UCSD-AML1 (cell line): Measurements from ENCODE around the gene HIPK1.

Source experiments
- DNase-seq: peaks from one replicate; lab custom pipeline; 2025; ENCODE audit not compliant: unreplicated experiment; lab: John Stamatoyannopoulos, UW

HIPK1 gene

DNA sequence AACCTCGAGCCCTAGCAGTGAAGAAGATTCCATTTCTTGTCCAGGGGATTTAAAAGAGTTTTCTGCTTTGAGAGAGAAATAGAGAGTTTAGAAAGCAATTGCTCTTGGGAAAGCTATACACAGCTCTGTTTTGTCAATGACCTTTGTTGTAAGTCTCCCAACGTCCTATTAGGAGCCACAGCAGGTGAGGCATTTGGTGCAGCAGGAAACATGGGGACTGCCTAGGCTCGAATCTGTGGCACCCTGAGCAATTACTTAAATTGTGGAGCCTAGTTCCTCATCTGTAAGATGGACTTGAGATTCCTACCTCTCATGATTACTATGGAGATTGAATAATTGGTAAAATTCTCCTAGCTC is 15.8 kb upstream of the HIPK1 start:
- DNase-seq, result no peak

GRCh38 chr1:113913887-113914664 is 15.0 kb upstream of the HIPK1 start:
- DNase-seq, result no peak

DNA sequence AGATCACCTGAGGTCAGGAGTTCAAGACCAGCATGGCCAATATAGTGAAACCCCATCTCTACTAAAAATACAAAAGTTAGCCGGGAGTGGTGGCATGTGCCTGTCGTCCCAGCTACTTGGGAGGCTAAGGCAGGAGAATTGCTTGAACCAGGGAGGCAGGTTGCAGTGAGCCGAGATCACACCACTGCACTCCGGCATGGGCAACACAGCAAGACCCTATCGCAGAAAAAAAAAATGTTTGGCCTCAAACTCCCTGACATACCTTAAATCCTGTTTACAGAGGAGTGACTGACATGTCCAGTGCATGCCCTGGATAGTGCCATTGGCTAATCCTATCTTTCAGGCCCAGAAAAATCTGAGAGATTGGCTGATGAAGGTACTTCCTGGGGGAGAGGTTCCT is 12.2 kb upstream of the HIPK1 start:
- no peak for DNase-seq

DNA sequence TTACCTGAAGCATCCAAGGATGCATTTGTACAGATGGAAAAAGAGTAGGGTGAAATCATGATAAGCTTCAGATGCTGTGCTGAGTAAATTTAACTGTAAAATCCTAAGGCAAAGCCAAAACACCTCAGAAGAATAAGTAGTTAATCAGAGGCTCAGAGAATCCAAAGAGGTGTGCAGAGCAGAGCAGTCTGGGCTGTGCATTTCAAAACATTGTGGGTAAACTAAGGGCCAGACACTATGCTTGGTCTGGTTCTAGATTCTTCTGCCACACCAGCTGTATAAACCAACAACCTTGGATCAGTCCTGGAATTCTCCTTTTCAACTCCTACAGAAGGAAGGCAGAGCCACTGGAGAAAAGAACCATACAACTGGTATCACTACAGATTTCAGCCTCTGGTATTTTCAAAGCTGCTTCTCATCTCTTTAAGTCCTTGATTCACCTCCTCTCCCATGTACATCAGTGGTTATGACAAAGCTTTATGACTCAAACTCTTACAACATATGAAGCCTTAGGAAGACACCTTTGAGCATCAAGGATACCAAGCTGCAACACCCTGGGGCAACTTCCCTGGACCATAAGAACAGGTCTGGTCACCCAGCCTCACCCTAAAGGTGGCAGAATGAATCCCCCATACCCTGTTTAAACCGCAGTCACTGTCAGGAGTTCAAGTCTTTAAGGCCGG is 11.6 kb upstream of the HIPK1 start:
- no peak for DNase-seq

DNA sequence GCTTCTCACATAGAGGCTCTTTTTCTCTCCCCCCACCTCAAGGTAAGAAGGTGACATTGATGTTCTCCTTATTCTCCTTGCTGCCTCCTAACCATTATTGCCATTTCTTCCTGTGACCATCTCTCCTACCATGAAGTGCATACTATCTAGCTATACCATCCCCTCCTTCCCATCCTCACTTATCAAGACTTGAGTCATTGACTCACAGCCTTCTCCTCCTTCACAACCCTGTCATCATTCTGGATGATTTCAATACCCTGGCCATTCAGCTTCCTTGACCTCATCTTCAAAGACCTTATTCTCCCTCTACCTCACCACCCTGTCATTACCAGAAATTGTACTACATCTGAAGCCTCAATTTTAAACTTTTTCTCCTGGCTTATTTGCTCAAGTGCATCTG is 10.9 kb upstream of the HIPK1 start:
- DNase-seq, result no peak

- DNase-seq, result no peak
Measured at GRCh38 chr1:113922957-113923356, 6.2 kb upstream of the HIPK1 start.

GRCh38 chr1:113924473-113924872 is 4.7 kb upstream of the HIPK1 start:
- no peak for DNase-seq

GRCh38 chr1:113928187-113928930 is 765 bp upstream of the HIPK1 start:
- no peak for DNase-seq

DNA sequence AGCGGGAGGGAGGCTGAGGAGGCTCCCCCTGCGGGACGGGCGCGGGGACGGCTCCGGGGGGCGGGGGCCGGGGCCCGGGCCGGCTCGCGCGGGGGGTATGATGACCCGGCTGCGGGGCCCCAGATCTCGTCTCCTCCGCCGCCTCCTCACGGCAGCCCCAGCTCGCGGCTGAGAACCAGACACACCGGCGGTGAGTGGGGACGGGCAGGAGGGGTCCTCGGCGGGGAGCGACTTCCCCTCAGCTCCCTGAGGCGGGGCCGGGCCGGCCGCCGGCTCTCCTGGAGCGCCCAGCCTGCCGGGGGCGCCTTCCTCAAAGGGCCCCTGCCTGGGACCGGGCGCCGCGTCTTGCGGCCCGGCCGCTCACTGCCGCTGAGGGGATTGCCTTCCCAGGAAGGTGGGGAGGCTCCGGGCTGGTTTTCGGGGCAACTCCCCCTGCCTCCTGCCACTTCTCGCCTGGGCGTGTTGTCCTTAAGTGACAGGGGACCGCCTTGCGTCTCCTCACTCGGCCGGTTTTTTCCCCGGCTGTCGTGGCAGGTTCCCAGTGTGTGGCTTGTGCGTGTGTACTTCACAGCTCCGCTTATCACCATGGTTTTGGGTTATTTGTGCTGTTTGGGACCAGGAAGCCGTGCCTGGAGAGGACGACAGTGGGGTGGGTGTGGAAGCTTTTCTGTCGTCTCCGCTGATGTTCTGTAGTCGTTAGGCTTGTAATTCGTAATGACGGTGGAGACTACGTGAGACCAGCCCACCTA is 800 bp downstream of the HIPK1 start:
- peak; percentile 68 for DNase-seq

DNA sequence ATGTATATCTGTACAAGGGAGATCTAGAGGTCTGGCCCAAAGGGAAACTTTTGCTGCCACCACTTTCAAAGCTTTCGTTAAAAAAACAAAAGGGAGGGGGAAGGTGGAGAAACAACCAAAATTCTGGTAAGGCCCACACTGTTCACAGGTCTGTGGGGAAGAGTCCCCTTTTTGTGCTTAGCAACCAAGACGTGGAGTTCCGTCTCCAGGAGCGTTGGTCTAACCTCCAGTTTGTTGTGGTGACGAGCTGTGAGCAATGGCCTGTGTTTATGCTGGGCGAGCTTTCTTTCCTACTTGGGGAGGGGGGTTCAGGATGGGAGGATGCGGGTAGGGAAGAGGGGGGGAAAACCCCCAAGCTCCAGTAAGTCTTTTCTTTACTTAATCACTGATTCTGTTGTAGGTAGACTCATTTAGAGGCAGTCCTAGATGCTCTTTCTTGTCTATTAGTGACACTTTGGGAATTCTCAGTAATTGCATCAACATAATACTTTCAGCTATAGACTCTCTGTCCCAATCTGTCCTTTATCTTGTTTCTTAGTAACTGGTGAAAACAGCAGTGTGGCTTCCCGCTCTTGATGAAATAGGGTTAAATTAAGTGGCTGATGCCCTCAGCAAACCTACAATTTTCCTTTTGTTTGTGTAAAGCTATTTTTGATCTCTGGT is 1.5 kb downstream of the HIPK1 start:
- DNase-seq, result peak; percentile 31

- no peak for DNase-seq
Measured at GRCh38 chr1:113931451-113931851, 2.3 kb downstream of the HIPK1 start.

DNA sequence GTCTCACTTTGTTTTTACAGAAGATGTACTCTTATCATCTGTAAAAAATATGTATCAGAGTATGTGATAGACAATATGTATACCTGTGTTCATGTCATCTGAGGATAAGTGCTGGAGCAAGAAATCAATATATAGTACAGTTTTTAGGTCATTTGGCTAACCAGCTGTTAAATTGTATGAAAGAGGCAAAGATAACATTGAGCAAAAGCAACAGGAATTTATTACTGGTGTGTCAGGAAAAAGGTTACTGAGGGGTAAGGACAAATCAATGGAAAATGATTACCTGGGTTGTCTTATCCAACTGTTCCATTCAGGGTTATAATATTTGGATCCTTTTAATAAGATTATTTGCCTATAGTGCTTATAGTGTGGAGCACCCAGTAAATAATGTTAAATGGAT is 4.9 kb downstream of the HIPK1 start:
- no peak for DNase-seq

DNA sequence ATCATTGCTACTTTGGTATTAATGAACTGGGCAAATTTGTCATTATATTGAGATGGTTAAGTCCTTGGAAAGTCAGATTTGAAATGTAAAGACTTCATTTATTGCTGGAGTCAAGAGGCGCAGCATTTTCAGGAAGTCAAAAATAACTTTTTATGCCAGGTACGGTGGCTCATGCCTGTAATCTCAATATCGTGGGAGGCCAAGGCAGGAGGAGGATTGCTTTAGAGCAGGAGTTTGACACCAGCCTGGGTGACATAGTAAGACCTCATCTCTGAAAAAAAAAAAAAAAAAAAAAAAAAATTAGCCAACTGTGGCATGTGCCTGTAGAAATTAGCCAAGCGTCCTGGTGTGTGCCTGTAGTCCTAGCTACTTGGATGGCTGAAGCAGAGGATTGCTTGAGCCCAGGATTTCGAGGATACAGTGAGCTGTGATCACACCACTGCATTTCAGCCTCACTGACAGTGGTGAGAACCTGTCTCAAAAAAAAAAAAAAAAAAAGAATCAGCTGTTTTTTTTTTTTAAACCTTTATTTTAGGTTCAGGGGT is 5.5 kb downstream of the HIPK1 start:
- no peak for DNase-seq

DNA sequence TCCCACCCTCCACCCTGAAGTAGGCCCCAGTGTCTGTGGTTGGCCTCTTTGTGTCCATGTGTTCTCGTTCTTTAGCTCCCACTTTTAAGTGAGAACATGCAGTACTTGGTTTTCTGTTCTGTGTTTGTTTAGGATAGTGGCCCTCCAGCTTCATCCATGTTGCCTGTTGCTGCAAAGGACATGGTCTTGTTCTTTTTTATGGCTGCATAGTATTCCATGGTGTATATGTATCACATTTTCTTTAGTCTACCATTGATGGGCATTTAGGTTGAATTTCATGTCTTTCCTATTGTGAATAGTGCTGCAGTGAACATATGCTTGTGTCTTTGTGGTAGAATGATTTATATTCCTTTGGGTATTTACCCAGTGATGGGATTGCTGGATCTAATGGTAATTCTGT is 6.1 kb downstream of the HIPK1 start:
- no peak for DNase-seq

DNA sequence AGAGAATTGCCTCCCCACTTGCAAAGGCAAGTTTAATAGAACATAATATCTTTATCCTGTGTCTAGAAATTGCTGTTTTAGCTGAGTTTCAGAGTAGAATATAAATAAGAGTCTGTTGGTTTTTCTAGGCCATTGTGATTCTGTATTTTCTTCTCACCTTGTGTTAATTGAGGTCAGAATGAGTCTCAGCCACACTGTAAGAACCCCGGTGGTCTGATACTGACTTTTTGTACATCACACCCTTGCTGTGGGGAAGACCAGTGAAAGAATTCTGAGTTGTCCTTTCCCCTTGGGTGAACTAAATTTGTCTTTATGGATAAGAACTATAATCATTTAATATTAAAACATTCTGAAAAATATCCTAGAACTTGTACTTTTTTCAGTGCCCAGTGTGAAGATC is 6.8 kb downstream of the HIPK1 start:
- no peak for DNase-seq

GRCh38 chr1:113937146-113937545 is 8.0 kb downstream of the HIPK1 start:
- no peak for DNase-seq

DNA sequence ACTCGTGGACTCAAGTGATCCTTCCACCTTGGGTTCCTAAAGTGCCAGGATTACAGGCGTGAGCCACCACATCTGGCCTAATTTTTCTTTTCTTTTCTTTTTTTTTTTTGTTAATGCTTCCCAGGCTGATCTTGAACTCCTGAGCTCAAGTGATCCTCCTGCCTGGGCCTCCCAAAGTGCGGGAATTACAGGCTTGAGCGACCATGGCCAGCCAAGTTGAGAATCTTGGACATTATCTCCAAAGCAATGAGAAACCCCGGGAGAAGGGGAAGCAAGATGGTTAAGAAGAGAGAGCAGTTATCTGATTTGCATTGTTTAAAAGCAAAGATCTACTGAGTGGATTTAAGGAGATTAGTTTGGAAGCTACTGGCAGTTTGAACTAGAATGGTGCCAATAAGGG is 9.1 kb downstream of the HIPK1 start:
- DNase-seq, result no peak

DNA sequence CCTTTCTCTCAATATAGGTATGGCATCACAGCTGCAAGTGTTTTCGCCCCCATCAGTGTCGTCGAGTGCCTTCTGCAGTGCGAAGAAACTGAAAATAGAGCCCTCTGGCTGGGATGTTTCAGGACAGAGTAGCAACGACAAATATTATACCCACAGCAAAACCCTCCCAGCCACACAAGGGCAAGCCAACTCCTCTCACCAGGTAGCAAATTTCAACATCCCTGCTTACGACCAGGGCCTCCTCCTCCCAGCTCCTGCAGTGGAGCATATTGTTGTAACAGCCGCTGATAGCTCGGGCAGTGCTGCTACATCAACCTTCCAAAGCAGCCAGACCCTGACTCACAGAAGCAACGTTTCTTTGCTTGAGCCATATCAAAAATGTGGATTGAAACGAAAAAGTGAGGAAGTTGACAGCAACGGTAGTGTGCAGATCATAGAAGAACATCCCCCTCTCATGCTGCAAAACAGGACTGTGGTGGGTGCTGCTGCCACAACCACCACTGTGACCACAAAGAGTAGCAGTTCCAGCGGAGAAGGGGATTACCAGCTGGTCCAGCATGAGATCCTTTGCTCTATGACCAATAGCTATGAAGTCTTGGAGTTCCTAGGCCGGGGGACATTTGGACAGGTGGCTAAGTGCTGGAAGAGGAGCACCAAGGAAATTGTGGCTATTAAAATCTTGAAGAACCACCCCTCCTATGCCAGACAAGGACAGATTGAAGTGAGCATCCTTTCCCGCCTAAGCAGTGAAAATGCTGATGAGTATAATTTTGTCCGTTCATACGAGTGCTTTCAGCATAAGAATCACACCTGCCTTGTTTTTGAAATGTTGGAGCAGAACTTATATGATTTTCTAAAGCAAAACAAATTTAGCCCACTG is 11.5 kb downstream of the HIPK1 start:
- no peak for DNase-seq

DNA sequence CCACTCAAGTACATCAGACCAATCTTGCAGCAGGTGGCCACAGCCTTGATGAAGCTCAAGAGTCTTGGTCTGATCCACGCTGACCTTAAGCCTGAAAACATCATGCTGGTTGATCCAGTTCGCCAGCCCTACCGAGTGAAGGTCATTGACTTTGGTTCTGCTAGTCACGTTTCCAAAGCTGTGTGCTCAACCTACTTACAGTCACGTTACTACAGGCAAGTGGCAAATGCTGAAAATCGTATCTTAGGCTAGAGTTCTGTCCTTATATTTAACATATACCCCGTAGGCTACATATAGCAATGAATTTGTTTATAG is 12.1 kb downstream of the HIPK1 start:
- DNase-seq, result no peak

DNA sequence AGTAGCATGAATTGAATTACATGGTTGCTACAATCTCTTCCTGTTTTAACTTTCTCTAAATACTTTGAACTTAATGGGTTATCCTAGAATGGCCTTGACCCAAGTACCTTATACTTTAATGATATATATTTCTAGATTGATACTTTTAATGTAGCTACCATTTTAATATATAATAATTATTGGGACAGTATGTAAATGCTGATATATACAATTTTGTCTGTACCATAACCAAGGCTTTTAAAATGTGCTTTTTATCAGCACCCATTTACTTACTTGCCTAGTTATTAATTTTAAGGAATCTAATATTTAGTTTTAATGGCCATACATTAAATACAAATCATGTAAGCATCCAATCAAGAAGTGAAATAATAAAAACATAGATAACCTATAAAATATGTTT is 13.4 kb downstream of the HIPK1 start:
- no peak for DNase-seq
